IPS DF 6.9 (cell line): Measurements from ENCODE around the gene HLA-DQA1.

Experiments used
- DNase-seq: peaks from one replicate; pipeline ENCODE4 v3.0.0-alpha.2; 2013; ENCODE audit warnings: low read depth, low spot score
- H3K27ac ChIP-seq: one replicate; pipeline ENCODE4 v1.5.1; 2013; ENCODE audit warnings: low read length, control low read depth
- H3K27me3 ChIP-seq: 2 replicates; pipeline ENCODE4 v1.6.1; 2013; ENCODE audit warnings: mild to moderate bottlenecking, low read length; ENCODE audit not compliant: control insufficient read depth, insufficient read depth
- H3K36me3 ChIP-seq: 2 replicates; pipeline ENCODE4 v1.6.1; 2013; ENCODE audit warnings: low read length; ENCODE audit not compliant: control insufficient read depth, insufficient read depth
- H3K4me1 ChIP-seq: 2 replicates; pipeline ENCODE4 v1.6.1; 2013; ENCODE audit warnings: low read length; ENCODE audit not compliant: control insufficient read depth, insufficient read depth
- H3K4me3 ChIP-seq: 2 replicates; pipeline ENCODE4 v1.5.1; 2013; ENCODE audit warnings: mild to moderate bottlenecking, low read length
- H3K9me3 ChIP-seq: 2 replicates; pipeline ENCODE4 v1.6.1; 2013; ENCODE audit warnings: low read length, inconsistent platforms; ENCODE audit not compliant: control insufficient read depth, insufficient read depth
- WGBS: extraction: QIAGEN DNeasy Blood & Tissue Kit; methylation state at CpG from one replicate; pipeline ENCODE4 v1.1.7; 2013; ENCODE audit warnings: mixed read lengths, missing lambda C conversion rate; ENCODE audit not compliant: insufficient read length, insufficient coverage; 5-methylcytosine and 5-hydroxymethylcytosine counted together

Gene HLA-DQA1

GRCh38 chr6:32607988-32608298, 29.3 kb upstream of the HLA-DQA1 start:
- Histone ChIP-seq H3K27me3 (no peaks in the 10 kb centered on the region), H3K4me1 (peaks cover 1% of the 10 kb centered on the region; the same call in 1 of the 2 replicates), H3K4me3 (no peak overlapping the region), H3K36me3 (no peaks in the 10 kb centered on the region), H3K9me3 (no peaks in the 10 kb centered on the region), H3K27ac (no peak overlapping the region)
- no CpG with 5 or more reads among the region's 2 CpGs for WGBS
- DNase-seq, result no peak

- Histone ChIP-seq H3K4me1 (peaks cover 1% of the 10 kb centered on the region; the same call in 1 of the 2 replicates), H3K9me3 (no peaks in the 10 kb centered on the region), H3K27ac (no peak overlapping the region), H3K4me3 (no peak overlapping the region), H3K27me3 (no peaks in the 10 kb centered on the region), H3K36me3 (no peaks in the 10 kb centered on the region)
- no CpG with 5 or more reads among the region's 3 CpGs for WGBS
- no peak for DNase-seq
Observed at GRCh38 chr6:32608362-32608761, 28.8 kb upstream of the HLA-DQA1 start.

- H3K27ac ChIP-seq, result no peak overlapping the region
- H3K27me3 ChIP-seq, result no peaks in the 10 kb centered on the region
- WGBS, result no CpG with 5 or more reads among the region's 3 CpGs
- H3K4me3 ChIP-seq, result no peak overlapping the region
- H3K9me3 ChIP-seq, result no peaks in the 10 kb centered on the region
- peaks cover 1% of the 10 kb centered on the region; the same call in 1 of the 2 replicates for H3K4me1 ChIP-seq
- no peak for DNase-seq
- H3K36me3 ChIP-seq, result no peaks in the 10 kb centered on the region
Observed at GRCh38 chr6:32609391-32609730, 27.8 kb upstream of the HLA-DQA1 start.

GRCh38 chr6:32609731-32610640, 27.2 kb upstream of the HLA-DQA1 start:
- Histone ChIP-seq H3K4me3 (no peak overlapping the region), H3K4me1 (peaks cover 1% of the 10 kb centered on the region; the same call in 1 of the 2 replicates), H3K27me3 (no peaks in the 10 kb centered on the region), H3K36me3 (no peaks in the 10 kb centered on the region), H3K9me3 (no peaks in the 10 kb centered on the region), H3K27ac (no peak overlapping the region)
- DNase-seq, result peak; percentile 90
- whole genome bisulfite sequencing, result 100% methylated on average over 1 of the region's 8 CpGs

GRCh38 chr6:32610682-32611296, 26.4 kb upstream of the HLA-DQA1 start:
- no CpG with 5 or more reads among the region's 3 CpGs for WGBS
- Histone ChIP-seq H3K9me3 (no peaks in the 10 kb centered on the region), H3K27ac (no peak overlapping the region), H3K4me3 (no peak overlapping the region), H3K4me1 (peaks cover 1% of the 10 kb centered on the region; the same call in 1 of the 2 replicates), H3K27me3 (no peaks in the 10 kb centered on the region), H3K36me3 (no peaks in the 10 kb centered on the region)
- no peak for DNase-seq

- Histone ChIP-seq H3K36me3 (no peaks in the 10 kb centered on the region), H3K9me3 (no peaks in the 10 kb centered on the region), H3K4me3 (no peak overlapping the region), H3K4me1 (peaks cover 1% of the 10 kb centered on the region; the same call in 1 of the 2 replicates), H3K27me3 (no peaks in the 10 kb centered on the region), H3K27ac (no peak overlapping the region)
- DNase-seq, result no peak
- WGBS, result no CpG with 5 or more reads among the region's 6 CpGs
Observed at GRCh38 chr6:32613475-32613874, 23.7 kb upstream of the HLA-DQA1 start.

- H3K4me1 ChIP-seq, result peaks cover 1% of the 10 kb centered on the region; the same call in 1 of the 2 replicates
- H3K9me3 ChIP-seq, result no peaks in the 10 kb centered on the region
- H3K27me3 ChIP-seq, result no peaks in the 10 kb centered on the region
- no peak overlapping the region for H3K4me3 ChIP-seq
- H3K36me3 ChIP-seq, result no peaks in the 10 kb centered on the region
- no CpG with 5 or more reads among the region's 1 CpG for WGBS
- no peak overlapping the region for H3K27ac ChIP-seq
- DNase-seq, result no peak
Observed at GRCh38 chr6:32614366-32615081, 22.7 kb upstream of the HLA-DQA1 start.

GRCh38 chr6:32615885-32616532, 21.2 kb upstream of the HLA-DQA1 start:
- WGBS, result no CpG with 5 or more reads among the region's 3 CpGs
- DNase-seq, result no peak
- Histone ChIP-seq H3K9me3 (no peaks in the 10 kb centered on the region), H3K36me3 (no peaks in the 10 kb centered on the region), H3K27me3 (no peaks in the 10 kb centered on the region), H3K27ac (no peak overlapping the region), H3K4me1 (no peaks in the 10 kb centered on the region), H3K4me3 (no peak overlapping the region)

GRCh38 chr6:32617751-32618150, 19.5 kb upstream of the HLA-DQA1 start:
- Histone ChIP-seq H3K9me3 (no peaks in the 10 kb centered on the region), H3K27ac (no peak overlapping the region), H3K36me3 (no peaks in the 10 kb centered on the region), H3K4me1 (no peaks in the 10 kb centered on the region), H3K27me3 (no peaks in the 10 kb centered on the region), H3K4me3 (no peak overlapping the region)
- WGBS, result no CpG with 5 or more reads among the region's 1 CpG
- DNase-seq, result no peak

GRCh38 chr6:32621372-32621771, 15.8 kb upstream of the HLA-DQA1 start:
- WGBS, result no CpG with 5 or more reads among the region's 3 CpGs
- Histone ChIP-seq H3K36me3 (no peaks in the 10 kb centered on the region), H3K27me3 (no peaks in the 10 kb centered on the region), H3K4me3 (no peak overlapping the region), H3K27ac (no peak overlapping the region), H3K4me1 (no peaks in the 10 kb centered on the region), H3K9me3 (no peaks in the 10 kb centered on the region)
- no peak for DNase-seq
